Stimulated activated naive CD8-positive, alpha-beta T cell treated with anti-CD3 and anti-CD28 coated beads, Interleukin-15, amount 100 ng/mL, for 72 hours (primary cell): ENCODE measurements around the gene KRTAP10-4.

Source experiments
- ATAC-seq: fragments of 150-1000 bp; cut with Tn5 transposase; 2 replicates; pipeline ENCODE4 v1.10.0; 2021; ENCODE audit warnings: mild to moderate bottlenecking, moderate library complexity
- DNase-seq, 2 donors: peaks; one replicate each; pipeline ENCODE4 v3.0.0; 2021 to 2022
- H3K27ac Mint-ChIP-seq, 2 donors: one replicate each; pipeline ENCODE4 v1.8.0; 2022; ENCODE audit warnings: mild to moderate bottlenecking in 2 of 2, mixed read lengths in 2 of 2, moderate library complexity in 2 of 2
- H3K27me3 Mint-ChIP-seq: one replicate; pipeline ENCODE4 v1.8.0; 2022; ENCODE audit warnings: mixed read lengths
- H3K4me1 Mint-ChIP-seq: one replicate; pipeline ENCODE4 v1.8.0; 2022; ENCODE audit warnings: mild to moderate bottlenecking, mixed read lengths
- H3K4me3 Mint-ChIP-seq, 2 donors: one replicate each; pipeline ENCODE4 v1.8.0; 2022; ENCODE audit warnings: mild to moderate bottlenecking in 2 of 2, mixed read lengths in 2 of 2, moderate library complexity in 1 of 2
- H3K9me3 Mint-ChIP-seq, 2 donors: one replicate each; pipeline ENCODE4 v1.8.0; 2022; ENCODE audit warnings: mixed read lengths in 2 of 2

KRTAP10-4 gene

DNA sequence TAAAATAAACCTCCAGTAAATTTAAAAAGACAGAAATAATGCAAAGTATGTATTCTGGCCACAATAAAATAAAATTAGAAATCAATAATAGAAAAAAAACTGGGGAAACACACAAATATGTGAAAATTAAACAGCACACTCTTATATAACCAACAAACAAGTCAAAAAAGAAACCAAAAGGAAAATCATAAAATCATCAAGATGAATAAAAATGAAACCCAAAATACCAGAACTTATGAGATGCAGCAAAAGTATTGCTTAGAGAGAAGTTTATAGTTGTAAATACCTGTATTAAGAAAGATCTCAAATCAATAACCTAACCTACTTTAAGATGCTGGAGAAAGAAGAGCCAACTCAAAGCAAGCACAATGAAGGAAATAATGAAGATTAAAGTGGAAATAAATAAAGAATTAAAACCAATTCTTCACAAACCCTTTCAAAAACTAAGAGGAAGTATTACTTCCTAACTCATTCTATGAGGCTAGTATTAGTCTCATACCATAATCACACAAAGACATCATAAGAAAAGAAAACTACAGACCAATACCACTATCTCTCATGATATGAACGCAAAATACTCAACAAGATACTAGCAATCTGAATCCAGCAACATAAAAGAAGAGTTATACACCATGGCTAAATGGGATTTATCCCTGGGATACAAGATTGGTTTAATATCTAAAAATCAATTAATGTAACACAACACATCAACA lies 8.5 kb upstream of the KRTAP10-4 start:
- Mint-ChIP-seq H3K9me3 (peaks cover 22 to 30% of the 10 kb centered on the region in 2 donors), H3K27ac (peak overlapping the region in 1 of 2 donors; percentile 14), H3K4me3 (peak overlapping the region; percentile 18 to 55), H3K27me3 (no peaks in the 10 kb centered on the region), H3K4me1 (peaks cover 14% of the 10 kb centered on the region)
- ATAC-seq (peak; percentile 60), DNase-seq (no peak)

- Mint-ChIP-seq H3K4me3 (no peak overlapping the region), H3K27me3 (no peaks in the 10 kb centered on the region), H3K27ac (peak overlapping the region in 1 of 2 donors; percentile 67), H3K4me1 (peaks cover 14% of the 10 kb centered on the region), H3K9me3 (peaks cover 16 to 22% of the 10 kb centered on the region in 2 donors)
- ATAC-seq (no peak), DNase-seq (no peak)
These were observed 7.1 kb upstream of the KRTAP10-4 start for GRCh38 chr21:44566403-44566802.

GRCh38 chr21:44567481-44568171 lies 5.9 kb upstream of the KRTAP10-4 start:
- Mint-ChIP-seq H3K4me3 (no peak overlapping the region), H3K27me3 (no peaks in the 10 kb centered on the region), H3K27ac (no peak overlapping the region), H3K4me1 (peaks cover 14% of the 10 kb centered on the region), H3K9me3 (peaks cover 7 to 16% of the 10 kb centered on the region in 2 donors)
- DNase-seq (no peak), ATAC-seq (no peak)

- peaks cover 1 to 10% of the 10 kb centered on the region in 2 donors for H3K9me3 Mint-ChIP-seq
- H3K27me3 Mint-ChIP-seq, result no peaks in the 10 kb centered on the region
- ATAC-seq, result no peak
- no peak for DNase-seq
- peaks cover 14% of the 10 kb centered on the region for H3K4me1 Mint-ChIP-seq
- H3K27ac Mint-ChIP-seq, result no peak overlapping the region
- H3K4me3 Mint-ChIP-seq, result no peak overlapping the region
These were observed 5.3 kb upstream of the KRTAP10-4 start for GRCh38 chr21:44568261-44568660.

DNA sequence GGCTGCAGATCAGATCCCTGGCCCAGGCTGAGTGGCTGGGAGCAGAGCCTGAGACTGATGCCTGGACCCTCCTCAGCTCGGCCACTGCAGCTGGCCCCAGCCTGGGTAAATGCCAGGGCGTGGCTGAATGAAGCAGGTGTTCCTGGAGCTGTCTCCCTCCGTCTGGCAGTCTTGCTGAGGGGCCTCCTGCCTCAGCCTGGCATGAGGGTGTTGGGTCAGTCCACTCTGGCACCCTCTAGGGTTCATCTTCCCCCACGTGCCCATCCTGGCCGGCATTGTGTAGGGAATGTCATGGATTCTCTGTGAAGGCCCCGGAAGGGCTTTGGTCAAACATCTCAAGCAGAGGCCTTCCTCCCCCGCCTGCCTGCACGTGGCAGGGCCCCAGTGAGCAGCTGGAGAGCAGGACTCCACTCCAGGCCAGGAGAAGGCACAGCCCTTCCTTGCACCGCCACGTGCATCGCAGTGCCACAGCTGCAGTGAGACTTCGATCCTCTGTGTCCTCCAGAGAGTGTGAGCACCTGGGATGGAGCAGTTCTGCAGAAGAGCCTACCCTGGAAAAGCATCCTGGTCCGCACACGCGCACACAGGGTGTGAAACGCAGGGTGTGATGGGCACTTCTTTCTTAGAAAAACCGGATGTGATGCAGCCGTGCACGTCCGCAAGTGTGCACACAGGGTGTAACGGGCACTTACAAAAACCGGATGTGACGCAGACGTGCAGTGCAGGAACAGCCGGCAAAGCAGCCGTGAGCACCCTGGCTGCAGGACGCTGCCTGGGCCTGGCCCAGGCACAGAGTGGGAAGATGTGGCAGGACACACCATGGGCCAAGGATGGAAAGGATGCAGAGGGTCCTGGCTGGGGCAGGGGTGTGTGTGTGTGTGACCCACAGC lies 4.6 kb upstream of the KRTAP10-4 start:
- peaks cover 0 to 6% of the 10 kb centered on the region in 2 donors for H3K9me3 Mint-ChIP-seq
- peaks cover under 1% of the 10 kb centered on the region for H3K27me3 Mint-ChIP-seq
- no peak overlapping the region for H3K4me3 Mint-ChIP-seq
- ATAC-seq (no peak), DNase-seq (no peak)
- peaks cover 14% of the 10 kb centered on the region for H3K4me1 Mint-ChIP-seq
- peak overlapping the region in 1 of 2 donors; percentile 54 for H3K27ac Mint-ChIP-seq

DNA sequence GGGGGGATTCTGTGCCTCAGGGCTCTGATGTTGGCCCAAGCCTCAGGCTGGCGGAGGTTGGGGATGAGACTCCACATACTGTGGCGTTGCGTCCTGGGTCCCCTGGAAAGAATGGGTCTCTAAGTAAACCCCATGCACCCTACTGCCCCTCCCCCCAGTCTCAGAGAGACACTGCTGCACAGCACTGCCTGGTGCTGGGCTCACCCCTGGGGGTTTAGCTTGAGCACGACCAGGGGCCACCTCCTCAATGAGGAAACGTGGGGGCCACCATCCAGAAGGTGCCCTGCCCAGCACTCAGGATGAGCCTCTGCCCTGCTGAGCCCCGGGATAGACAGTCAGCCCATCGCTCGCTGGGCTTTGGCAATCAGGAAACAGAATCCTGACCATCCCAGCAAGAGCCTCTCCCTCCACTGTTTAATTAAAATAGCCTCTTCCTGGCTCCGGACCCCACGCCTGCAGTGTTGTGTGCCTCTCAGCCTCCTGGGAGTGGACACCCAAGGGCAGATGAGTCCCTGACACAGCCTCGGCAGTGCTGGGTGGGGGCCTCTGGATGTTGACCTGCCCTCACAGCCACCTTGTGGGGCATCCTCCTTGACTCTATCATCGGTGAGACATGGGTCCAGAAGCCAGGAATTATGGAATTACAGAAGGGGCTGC lies 3.5 kb upstream of the KRTAP10-4 start:
- Mint-ChIP-seq H3K4me3 (no peak overlapping the region), H3K27ac (no peak overlapping the region), H3K9me3 (peaks cover 0 to 6% of the 10 kb centered on the region in 2 donors), H3K27me3 (peaks cover 11% of the 10 kb centered on the region), H3K4me1 (peaks cover 15% of the 10 kb centered on the region)
- ATAC-seq (no peak), DNase-seq (no peak)

DNA sequence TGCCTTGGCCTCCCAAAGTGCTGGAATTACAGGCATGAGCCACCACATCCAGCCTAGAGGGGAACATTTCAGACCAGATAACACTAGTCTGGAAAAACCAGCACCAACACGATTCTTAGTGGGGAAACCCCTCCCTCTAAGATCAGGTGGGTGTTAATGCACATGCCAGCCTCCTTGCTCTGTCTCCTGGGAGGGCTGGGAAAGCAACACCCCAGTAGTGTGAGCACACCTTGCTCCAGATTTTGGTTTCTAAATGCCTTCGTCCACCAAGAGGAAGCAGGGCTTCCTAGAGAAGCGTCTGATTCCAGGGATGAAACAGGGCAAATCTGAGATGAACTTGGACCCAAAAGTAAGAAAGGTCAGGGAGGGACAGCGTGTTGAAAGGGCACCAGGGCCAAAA lies 2.2 kb upstream of the KRTAP10-4 start:
- peaks cover 0 to 15% of the 10 kb centered on the region in 2 donors for H3K9me3 Mint-ChIP-seq
- DNase-seq, result no peak
- no peak overlapping the region for H3K27ac Mint-ChIP-seq
- no peak for ATAC-seq
- no peak overlapping the region for H3K4me3 Mint-ChIP-seq
- H3K27me3 Mint-ChIP-seq, result peaks cover 16% of the 10 kb centered on the region
- H3K4me1 Mint-ChIP-seq, result peaks cover 11% of the 10 kb centered on the region

DNA sequence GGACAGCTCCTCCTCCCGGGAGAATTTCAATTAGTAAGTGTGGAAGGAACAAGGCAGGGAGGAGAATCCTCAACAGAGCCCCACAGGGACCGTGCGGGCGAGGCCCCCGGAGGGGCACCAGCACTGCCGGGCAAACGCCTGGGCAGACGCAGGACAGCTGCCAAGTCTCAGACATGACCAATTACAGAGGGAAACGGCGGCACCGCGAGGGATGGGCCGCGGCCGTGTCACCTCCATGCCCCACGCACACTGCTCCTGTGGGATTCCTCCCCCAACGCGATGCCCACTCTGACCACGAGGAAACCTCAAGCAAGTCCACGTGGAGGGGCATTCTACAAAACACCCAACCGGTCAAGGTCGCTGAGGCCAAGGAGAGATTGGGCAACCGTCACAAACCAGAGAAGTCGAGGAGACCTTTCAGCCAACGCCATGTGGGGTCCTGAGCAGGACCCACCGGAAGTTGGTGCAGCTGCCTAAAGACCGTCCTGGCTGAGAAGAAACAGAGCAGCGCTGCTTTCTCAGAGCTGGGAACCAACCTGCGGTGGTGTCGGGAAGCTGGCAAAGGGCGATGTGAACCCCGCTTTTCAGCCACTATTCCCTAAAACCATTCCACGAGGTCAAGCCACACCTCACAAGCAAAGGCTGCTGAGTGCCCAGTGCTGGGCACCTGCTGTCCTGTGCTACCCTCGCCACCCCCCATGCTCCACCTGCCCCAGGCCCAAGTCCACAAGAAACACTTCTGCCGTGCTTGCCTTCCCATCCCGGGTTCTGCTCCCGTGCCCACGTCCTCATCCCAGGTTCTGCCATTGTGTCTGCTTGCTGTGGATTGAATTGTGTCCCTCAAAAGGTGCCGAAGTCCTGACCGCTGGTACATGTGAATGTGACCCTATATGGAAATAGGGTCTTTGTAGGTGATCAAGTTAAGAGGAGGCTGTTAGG lies 1.4 kb upstream of the KRTAP10-4 start:
- ATAC-seq, result no peak

GRCh38 chr21:44572959-44573583 lies 458 bp upstream of the KRTAP10-4 start:
- Mint-ChIP-seq H3K27me3 (peaks cover 16% of the 10 kb centered on the region), H3K4me1 (peaks cover 11% of the 10 kb centered on the region), H3K9me3 (peaks cover 0 to 32% of the 10 kb centered on the region in 2 donors), H3K4me3 (no peak overlapping the region), H3K27ac (no peak overlapping the region)
- DNase-seq (no peak), ATAC-seq (no peak)

More for the DNA sequence above, 1.4 kb upstream of the KRTAP10-4 start:
- no peak overlapping the region for H3K4me3 Mint-ChIP-seq
- peak overlapping the region in 1 of 2 donors; percentile 64 for H3K27ac Mint-ChIP-seq
- H3K9me3 Mint-ChIP-seq, result peaks cover 0 to 23% of the 10 kb centered on the region in 2 donors
- H3K4me1 Mint-ChIP-seq, result peaks cover 11% of the 10 kb centered on the region
- peaks cover 16% of the 10 kb centered on the region for H3K27me3 Mint-ChIP-seq
- DNase-seq, result no peak

- no peak for ATAC-seq
- peaks cover 16% of the 10 kb centered on the region for H3K27me3 Mint-ChIP-seq
- H3K27ac Mint-ChIP-seq, result no peak overlapping the region
- peaks cover 0 to 42% of the 10 kb centered on the region in 2 donors for H3K9me3 Mint-ChIP-seq
- H3K4me1 Mint-ChIP-seq, result peaks cover 12% of the 10 kb centered on the region
- no peak overlapping the region for H3K4me3 Mint-ChIP-seq
- no peak for DNase-seq
These were observed 1.2 kb downstream of the KRTAP10-4 start for GRCh38 chr21:44574457-44575306.

GRCh38 chr21:44575307-44576024 lies 1.9 kb downstream of the KRTAP10-4 start:
- no peak overlapping the region for H3K27ac Mint-ChIP-seq
- peaks cover 0 to 50% of the 10 kb centered on the region in 2 donors for H3K9me3 Mint-ChIP-seq
- H3K4me3 Mint-ChIP-seq, result no peak overlapping the region
- H3K27me3 Mint-ChIP-seq, result peaks cover 16% of the 10 kb centered on the region
- H3K4me1 Mint-ChIP-seq, result peaks cover 17% of the 10 kb centered on the region
- DNase-seq (no peak), ATAC-seq (no peak)

- ATAC-seq, result no peak
- no peak for DNase-seq
- Mint-ChIP-seq H3K27ac (no peak overlapping the region), H3K9me3 (peaks cover 2 to 56% of the 10 kb centered on the region in 2 donors), H3K27me3 (peaks cover 16% of the 10 kb centered on the region), H3K4me1 (peaks cover 17% of the 10 kb centered on the region), H3K4me3 (no peak overlapping the region)
These were observed 2.5 kb downstream of the KRTAP10-4 start for GRCh38 chr21:44576025-44576420.
